KMS-11 (cell line): ENCODE results near the gene DAB2IP.

Source experiments
- H2AFZ ChIP-seq: fragments of 200-600 bp; sonication (generic); 2 replicates; pipeline ENCODE4 v1.6.1; 2016; ENCODE audit warnings: antibody characterized with exemption, mixed run types, low read depth
- H3K27ac ChIP-seq: fragments of 200-600 bp; sonication (generic); 2 replicates; pipeline ENCODE4 v1.6.1; 2016; ENCODE audit warnings: mild to moderate bottlenecking, mixed run types
- H3K27me3 ChIP-seq: fragments of 200-600 bp; sonication (generic); 2 replicates; pipeline ENCODE4 v1.6.1; 2017; ENCODE audit warnings: mild to moderate bottlenecking, low read depth, mixed run types, moderate library complexity; ENCODE audit not compliant: insufficient read depth
- H3K36me3 ChIP-seq: fragments of 200-600 bp; sonication (generic); 2 replicates; pipeline ENCODE4 v1.6.1; 2017; ENCODE audit warnings: mild to moderate bottlenecking, mixed run types; ENCODE audit not compliant: insufficient read depth
- H3K4me1 ChIP-seq: fragments of 200-600 bp; sonication (generic); 2 replicates; pipeline ENCODE4 v1.6.1; 2016; ENCODE audit warnings: mild to moderate bottlenecking, low read depth, mixed run types; ENCODE audit not compliant: poor library complexity, severe bottlenecking
- H3K4me2 ChIP-seq: fragments of 200-600 bp; sonication (generic); 2 replicates; pipeline ENCODE4 v1.7.0; 2016; ENCODE audit warnings: mild to moderate bottlenecking, mixed run types
- H3K4me3 ChIP-seq: fragments of 200-600 bp; sonication (generic); IDR thresholded peaks from 2 replicates; pipeline ENCODE4 v1.6.1; 2017; ENCODE audit warnings: low read depth, low read length, mixed read lengths; ENCODE audit not compliant: insufficient read depth
- H3K79me2 ChIP-seq: fragments of 200-600 bp; sonication (generic); 2 replicates; pipeline ENCODE4 v1.6.1; 2016; ENCODE audit warnings: low read depth, mixed run types; ENCODE audit not compliant: insufficient read depth
- H3K9ac ChIP-seq: fragments of 200-600 bp; sonication (generic); 2 replicates; pipeline ENCODE4 v1.6.1; 2016; ENCODE audit warnings: mild to moderate bottlenecking, mixed run types
- H4K20me1 ChIP-seq: fragments of 200-600 bp; sonication (generic); 2 replicates; pipeline ENCODE4 v1.6.1; 2016; ENCODE audit warnings: mild to moderate bottlenecking, mixed run types; ENCODE audit not compliant: insufficient read depth
- CTCF ChIP-seq: fragments of 200-600 bp; sonication (generic); conservative IDR thresholded peaks from 2 replicates; pipeline ENCODE4 v1.6.1; 2017; ENCODE audit warnings: low read depth, mild to moderate bottlenecking, antibody characterized with exemption, low read length, moderate library complexity, mixed read lengths

DAB2IP gene

GRCh38 chr9:121633736-121634135 is 17.7 kb upstream of the DAB2IP start:
- Histone ChIP-seq H3K4me1 (no peaks in the 10 kb centered on the region), H3K27me3 (no peaks in the 10 kb centered on the region), H3K4me3 (no peak overlapping the region), H3K4me2 (no peak overlapping the region), H2AFZ (no peak overlapping the region), H4K20me1 (no peaks in the 10 kb centered on the region), H3K36me3 (no peaks in the 10 kb centered on the region), H3K9ac (no peak overlapping the region), H3K79me2 (no peaks in the 10 kb centered on the region), H3K27ac (no peak overlapping the region)
- no peak for TF ChIP-seq CTCF

GRCh38 chr9:121634329-121635261 is 16.8 kb upstream of the DAB2IP start:
- Histone ChIP-seq H3K4me1 (no peaks in the 10 kb centered on the region), H3K27me3 (no peaks in the 10 kb centered on the region), H3K9ac (no peak overlapping the region), H3K79me2 (no peaks in the 10 kb centered on the region), H3K36me3 (no peaks in the 10 kb centered on the region), H3K27ac (no peak overlapping the region), H3K4me3 (no peak overlapping the region), H2AFZ (no peak overlapping the region), H4K20me1 (no peaks in the 10 kb centered on the region), H3K4me2 (no peak overlapping the region)
- TF ChIP-seq CTCF = no peak

GRCh38 chr9:121635300-121635876 is 16.0 kb upstream of the DAB2IP start:
- Histone ChIP-seq H3K27ac (no peak overlapping the region), H3K4me2 (no peak overlapping the region), H4K20me1 (no peaks in the 10 kb centered on the region), H3K4me3 (no peak overlapping the region), H3K4me1 (no peaks in the 10 kb centered on the region), H2AFZ (no peak overlapping the region), H3K27me3 (no peaks in the 10 kb centered on the region), H3K9ac (no peak overlapping the region), H3K36me3 (no peaks in the 10 kb centered on the region), H3K79me2 (no peaks in the 10 kb centered on the region)
- TF ChIP-seq CTCF = no peak

GRCh38 chr9:121636341-121636865 is 15.0 kb upstream of the DAB2IP start:
- no peaks in the 10 kb centered on the region for H3K79me2 ChIP-seq
- H3K27me3 ChIP-seq = no peaks in the 10 kb centered on the region
- no peak overlapping the region for H3K9ac ChIP-seq
- no peak overlapping the region for H3K4me3 ChIP-seq
- no peak overlapping the region for H2AFZ ChIP-seq
- no peak overlapping the region for H3K27ac ChIP-seq
- no peak for TF ChIP-seq CTCF
- H3K36me3 ChIP-seq = no peaks in the 10 kb centered on the region
- H3K4me2 ChIP-seq = no peak overlapping the region
- H4K20me1 ChIP-seq = no peaks in the 10 kb centered on the region
- no peaks in the 10 kb centered on the region for H3K4me1 ChIP-seq
